HEK293 (cell line): ENCODE results near the gene THSD4.

Source experiments
- CTCF ChIA-PET: fragments of 350-600 bp; formaldehyde crosslinking; extraction: SDS; loops from one replicate; lab custom pipeline; 2021; ENCODE audit warnings: antibody characterized with exemption; lab: Yijun Ruan, JAX
- POLR2A ChIA-PET: fragments of 300-600 bp; formaldehyde crosslinking; extraction: SDS; loops from one replicate; lab custom pipeline; 2020; ENCODE audit warnings: antibody characterized with exemption, inconsistent platforms; lab: Yijun Ruan, JAX
- H3K27ac ChIP-seq: fragments of 200-500 bp; sonication (Bioruptor generic); 2 replicates; pipeline ENCODE4 v1.5.1; 2014; ENCODE audit warnings: low read depth, low read length, control low read depth, inconsistent platforms; ENCODE audit errors: extremely low read depth
- H3K36me3 ChIP-seq, 2 experiments: fragments of 200-500 bp in 1 of 2; sonication (Bioruptor generic) in 1 of 2; 1 replicate in 1 of 2; 2 replicates in 1 of 2; pipeline ENCODE4 v1.5.1; 2014 to 2017; ENCODE audit warnings: inconsistent platforms in 2 of 2, low read length in 2 of 2; ENCODE audit not compliant: control insufficient read depth in 2 of 2, insufficient read depth in 1 of 2
- H3K4me1 ChIP-seq: fragments of 200-500 bp; sonication (Bioruptor generic); 2 replicates; pipeline ENCODE4 v1.5.1; 2014; ENCODE audit warnings: mild to moderate bottlenecking, low read length, inconsistent platforms; ENCODE audit not compliant: control insufficient read depth, insufficient read depth
- H3K4me3 ChIP-seq: 2 replicates; pipeline ENCODE4 v1.5.1; 2011; ENCODE audit warnings: low read depth, mild to moderate bottlenecking, control low read depth, low read length, moderate library complexity
- H3K9me3 ChIP-seq: fragments of 200-500 bp; sonication (Bioruptor generic); 2 replicates; pipeline ENCODE4 v1.5.1; 2014; ENCODE audit warnings: low read depth, low read length, inconsistent platforms; ENCODE audit not compliant: control insufficient read depth, insufficient read depth
- ZFHX2 ChIP-seq: fragments of 450-650 bp; formaldehyde crosslinking; conservative IDR thresholded peaks from 2 replicates; pipeline ENCODE4 v1.5.1; 2016; ENCODE audit warnings: missing biosample characterization, missing genetic modification characterization
- ZNF19 ChIP-seq: fragments of 450-650 bp; formaldehyde crosslinking; IDR thresholded peaks from 2 replicates; pipeline ENCODE4; 2016; ENCODE audit warnings: missing biosample characterization, missing genetic modification characterization, low read depth
- ZNF335 ChIP-seq: fragments of 450-650 bp; formaldehyde crosslinking; conservative IDR thresholded peaks from 2 replicates; pipeline ENCODE4 v1.5.1; 2016; ENCODE audit warnings: missing biosample characterization, missing genetic modification characterization
- ZNF792 ChIP-seq: fragments of 450-650 bp; formaldehyde crosslinking; IDR thresholded peaks from 2 replicates; pipeline ENCODE4 v1.5.1; 2016; ENCODE audit warnings: missing biosample characterization, missing genetic modification characterization
- TF ChIP-seq, protein P1 (sequence below): fragments of 450-650 bp; formaldehyde crosslinking; IDR thresholded peaks from 2 replicates; pipeline ENCODE4 v1.5.1; 2016; ENCODE audit warnings: missing biosample characterization, missing genetic modification characterization, borderline replicate concordance
- TF ChIP-seq, protein P2 (sequence below): fragments of 450-650 bp; formaldehyde crosslinking; IDR thresholded peaks from 2 replicates; pipeline ENCODE4 v1.5.1; 2016; ENCODE audit warnings: missing biosample characterization, missing genetic modification characterization, borderline replicate concordance
- TF ChIP-seq, protein P3 (sequence below): fragments of 450-650 bp; formaldehyde crosslinking; IDR thresholded peaks from 2 replicates; pipeline ENCODE4 v1.5.1; 2016; ENCODE audit warnings: missing biosample characterization, missing genetic modification characterization
- TF ChIP-seq, protein P4 (sequence below): IDR thresholded peaks from 2 replicates; pipeline ENCODE4 v1.6.1; 2011; ENCODE audit warnings: mild to moderate bottlenecking, low read depth, low read length, borderline replicate concordance
- TF ChIP-seq, protein P5 (sequence below): fragments of 450-650 bp; formaldehyde crosslinking; IDR thresholded peaks from 2 replicates; pipeline ENCODE4 v1.5.1; 2016; ENCODE audit warnings: missing biosample characterization, missing genetic modification characterization

Gene THSD4

DNA sequence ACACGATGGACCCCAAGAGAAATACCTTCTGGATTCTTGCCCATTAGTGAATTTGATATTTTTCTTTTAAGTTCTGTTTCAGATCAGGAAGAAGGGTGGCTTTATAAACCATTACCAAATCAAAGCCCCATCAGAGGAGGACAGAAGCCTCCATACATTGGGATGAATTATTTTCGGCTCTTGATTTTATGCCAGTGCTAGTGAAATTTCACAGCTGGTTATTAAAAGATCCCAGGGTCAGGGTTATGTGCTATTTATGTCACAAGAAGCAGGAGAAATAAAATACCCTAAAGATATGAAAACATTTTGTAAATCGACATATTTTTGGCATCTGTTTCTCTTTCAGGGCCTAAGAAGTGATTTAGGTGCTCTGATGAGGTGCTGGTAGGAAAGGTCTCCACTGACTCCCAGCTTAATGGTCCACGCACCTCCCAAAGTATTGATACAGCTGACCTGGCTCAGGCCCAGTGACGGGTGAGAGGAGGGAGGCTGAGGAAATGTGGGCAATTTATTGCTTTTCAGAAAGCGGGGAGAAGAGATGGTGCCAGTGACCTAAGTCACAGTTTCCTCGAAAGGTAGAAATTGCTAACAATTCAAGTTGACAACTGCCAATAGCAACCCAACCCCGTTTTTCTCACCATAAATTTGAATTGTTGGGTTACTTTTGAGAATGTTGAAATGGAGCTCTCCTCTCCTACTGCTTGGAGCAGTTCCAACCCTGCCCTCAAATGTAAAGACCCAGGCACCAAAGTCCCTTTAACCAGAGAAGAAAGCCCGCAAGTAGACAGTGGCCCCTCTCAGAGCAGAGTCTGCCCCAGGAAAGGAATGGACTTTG lies 379.5 kb downstream of the THSD4 start (continued):
- TF ChIP-seq, protein P1, sequence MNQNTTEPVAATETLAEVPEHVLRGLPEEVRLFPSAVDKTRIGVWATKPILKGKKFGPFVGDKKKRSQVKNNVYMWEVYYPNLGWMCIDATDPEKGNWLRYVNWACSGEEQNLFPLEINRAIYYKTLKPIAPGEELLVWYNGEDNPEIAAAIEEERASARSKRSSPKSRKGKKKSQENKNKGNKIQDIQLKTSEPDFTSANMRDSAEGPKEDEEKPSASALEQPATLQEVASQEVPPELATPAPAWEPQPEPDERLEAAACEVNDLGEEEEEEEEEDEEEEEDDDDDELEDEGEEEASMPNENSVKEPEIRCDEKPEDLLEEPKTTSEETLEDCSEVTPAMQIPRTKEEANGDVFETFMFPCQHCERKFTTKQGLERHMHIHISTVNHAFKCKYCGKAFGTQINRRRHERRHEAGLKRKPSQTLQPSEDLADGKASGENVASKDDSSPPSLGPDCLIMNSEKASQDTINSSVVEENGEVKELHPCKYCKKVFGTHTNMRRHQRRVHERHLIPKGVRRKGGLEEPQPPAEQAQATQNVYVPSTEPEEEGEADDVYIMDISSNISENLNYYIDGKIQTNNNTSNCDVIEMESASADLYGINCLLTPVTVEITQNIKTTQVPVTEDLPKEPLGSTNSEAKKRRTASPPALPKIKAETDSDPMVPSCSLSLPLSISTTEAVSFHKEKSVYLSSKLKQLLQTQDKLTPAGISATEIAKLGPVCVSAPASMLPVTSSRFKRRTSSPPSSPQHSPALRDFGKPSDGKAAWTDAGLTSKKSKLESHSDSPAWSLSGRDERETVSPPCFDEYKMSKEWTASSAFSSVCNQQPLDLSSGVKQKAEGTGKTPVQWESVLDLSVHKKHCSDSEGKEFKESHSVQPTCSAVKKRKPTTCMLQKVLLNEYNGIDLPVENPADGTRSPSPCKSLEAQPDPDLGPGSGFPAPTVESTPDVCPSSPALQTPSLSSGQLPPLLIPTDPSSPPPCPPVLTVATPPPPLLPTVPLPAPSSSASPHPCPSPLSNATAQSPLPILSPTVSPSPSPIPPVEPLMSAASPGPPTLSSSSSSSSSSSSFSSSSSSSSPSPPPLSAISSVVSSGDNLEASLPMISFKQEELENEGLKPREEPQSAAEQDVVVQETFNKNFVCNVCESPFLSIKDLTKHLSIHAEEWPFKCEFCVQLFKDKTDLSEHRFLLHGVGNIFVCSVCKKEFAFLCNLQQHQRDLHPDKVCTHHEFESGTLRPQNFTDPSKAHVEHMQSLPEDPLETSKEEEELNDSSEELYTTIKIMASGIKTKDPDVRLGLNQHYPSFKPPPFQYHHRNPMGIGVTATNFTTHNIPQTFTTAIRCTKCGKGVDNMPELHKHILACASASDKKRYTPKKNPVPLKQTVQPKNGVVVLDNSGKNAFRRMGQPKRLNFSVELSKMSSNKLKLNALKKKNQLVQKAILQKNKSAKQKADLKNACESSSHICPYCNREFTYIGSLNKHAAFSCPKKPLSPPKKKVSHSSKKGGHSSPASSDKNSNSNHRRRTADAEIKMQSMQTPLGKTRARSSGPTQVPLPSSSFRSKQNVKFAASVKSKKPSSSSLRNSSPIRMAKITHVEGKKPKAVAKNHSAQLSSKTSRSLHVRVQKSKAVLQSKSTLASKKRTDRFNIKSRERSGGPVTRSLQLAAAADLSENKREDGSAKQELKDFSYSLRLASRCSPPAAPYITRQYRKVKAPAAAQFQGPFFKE (tag by site-specific recombination), result no peak
- TF ChIP-seq, protein P2, sequence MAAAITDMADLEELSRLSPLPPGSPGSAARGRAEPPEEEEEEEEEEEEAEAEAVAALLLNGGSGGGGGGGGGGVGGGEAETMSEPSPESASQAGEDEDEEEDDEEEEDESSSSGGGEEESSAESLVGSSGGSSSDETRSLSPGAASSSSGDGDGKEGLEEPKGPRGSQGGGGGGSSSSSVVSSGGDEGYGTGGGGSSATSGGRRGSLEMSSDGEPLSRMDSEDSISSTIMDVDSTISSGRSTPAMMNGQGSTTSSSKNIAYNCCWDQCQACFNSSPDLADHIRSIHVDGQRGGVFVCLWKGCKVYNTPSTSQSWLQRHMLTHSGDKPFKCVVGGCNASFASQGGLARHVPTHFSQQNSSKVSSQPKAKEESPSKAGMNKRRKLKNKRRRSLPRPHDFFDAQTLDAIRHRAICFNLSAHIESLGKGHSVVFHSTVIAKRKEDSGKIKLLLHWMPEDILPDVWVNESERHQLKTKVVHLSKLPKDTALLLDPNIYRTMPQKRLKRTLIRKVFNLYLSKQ (tag by site-specific recombination), result no peak
- TF ChIP-seq ZNF335 (no peak), ZNF792 (tag by site-specific recombination) (no peak)
- TF ChIP-seq, protein P3, sequence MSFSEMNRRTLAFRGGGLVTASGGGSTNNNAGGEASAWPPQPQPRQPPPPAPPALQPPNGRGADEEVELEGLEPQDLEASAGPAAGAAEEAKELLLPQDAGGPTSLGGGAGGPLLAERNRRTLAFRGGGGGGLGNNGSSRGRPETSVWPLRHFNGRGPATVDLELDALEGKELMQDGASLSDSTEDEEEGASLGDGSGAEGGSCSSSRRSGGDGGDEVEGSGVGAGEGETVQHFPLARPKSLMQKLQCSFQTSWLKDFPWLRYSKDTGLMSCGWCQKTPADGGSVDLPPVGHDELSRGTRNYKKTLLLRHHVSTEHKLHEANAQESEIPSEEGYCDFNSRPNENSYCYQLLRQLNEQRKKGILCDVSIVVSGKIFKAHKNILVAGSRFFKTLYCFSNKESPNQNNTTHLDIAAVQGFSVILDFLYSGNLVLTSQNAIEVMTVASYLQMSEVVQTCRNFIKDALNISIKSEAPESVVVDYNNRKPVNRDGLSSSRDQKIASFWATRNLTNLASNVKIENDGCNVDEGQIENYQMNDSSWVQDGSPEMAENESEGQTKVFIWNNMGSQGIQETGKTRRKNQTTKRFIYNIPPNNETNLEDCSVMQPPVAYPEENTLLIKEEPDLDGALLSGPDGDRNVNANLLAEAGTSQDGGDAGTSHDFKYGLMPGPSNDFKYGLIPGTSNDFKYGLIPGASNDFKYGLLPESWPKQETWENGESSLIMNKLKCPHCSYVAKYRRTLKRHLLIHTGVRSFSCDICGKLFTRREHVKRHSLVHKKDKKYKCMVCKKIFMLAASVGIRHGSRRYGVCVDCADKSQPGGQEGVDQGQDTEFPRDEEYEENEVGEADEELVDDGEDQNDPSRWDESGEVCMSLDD (tag by site-specific recombination), result no peak
- TF ChIP-seq, all 188 proteins: peak for 0

DNA sequence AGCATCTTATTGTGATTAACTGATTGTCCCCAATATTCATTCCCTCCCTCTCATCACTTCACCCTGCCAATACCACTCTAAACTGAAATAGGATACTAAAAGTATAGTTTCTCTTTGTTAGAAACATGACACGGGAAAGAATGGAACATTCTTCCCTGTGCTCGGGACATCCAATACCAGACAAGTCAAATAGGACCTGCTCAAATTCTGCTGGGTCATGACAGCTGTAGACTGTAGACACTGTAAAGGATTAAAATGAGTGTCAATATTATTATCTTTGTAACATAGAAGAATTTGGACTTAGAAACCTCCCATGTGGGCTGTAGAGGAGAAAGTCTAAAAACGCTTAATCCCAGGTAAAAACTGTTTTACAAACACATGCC lies 380.1 kb downstream of the THSD4 start:
- Histone ChIP-seq H3K4me1 (no peaks in the 10 kb centered on the region), H3K9me3 (no peaks in the 10 kb centered on the region; the same call in none of the 2 replicates), H3K4me3 (no peak overlapping the region), H3K27ac (no peak overlapping the region), H3K36me3 (no peaks in the 10 kb centered on the region)
- ChIA-PET POLR2A (no interaction called here), CTCF (interaction anchor here (1.2 kb wide), 1 partner anchor 32 kb away, joined by 4 read pairs; no protein-coding TSS in a partner anchor)
- TF ChIP-seq ZFHX2 (tag by site-specific recombination) (no peak), ZNF19 (tag by site-specific recombination) (no peak)

DNA sequence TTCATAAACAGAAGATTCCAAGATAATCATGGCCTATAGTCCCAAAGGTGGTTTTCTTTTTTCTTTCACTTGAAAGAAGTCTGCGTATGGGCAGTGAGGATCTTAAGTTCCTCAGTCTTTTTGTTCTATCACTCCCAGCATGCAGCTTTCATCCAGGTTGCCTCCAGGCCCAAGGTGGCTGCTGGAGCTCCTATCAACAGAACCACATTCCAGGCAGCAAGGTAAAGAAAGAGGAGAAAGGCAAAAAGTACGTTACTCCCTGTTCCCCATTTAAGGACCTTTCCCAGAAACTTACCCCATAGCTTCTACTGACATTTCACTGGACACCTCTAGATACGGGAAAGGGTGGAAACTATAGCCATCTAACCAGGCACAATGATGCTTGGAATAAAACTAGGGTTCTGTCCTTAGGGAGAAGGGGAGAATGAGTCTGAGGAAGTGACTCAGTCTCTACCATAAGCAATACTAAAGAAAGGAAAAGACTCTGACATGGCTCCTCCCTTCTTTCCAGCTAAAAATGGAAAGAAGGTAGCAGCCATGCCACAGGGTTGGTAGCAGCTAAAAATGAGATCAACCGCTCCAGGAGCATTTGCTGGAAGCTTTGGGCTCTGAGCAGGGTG lies 381.2 kb downstream of the THSD4 start:
- Histone ChIP-seq H3K9me3 (peaks cover 4% of the 10 kb centered on the region), H3K27ac (no peak overlapping the region), H3K36me3 (no peaks in the 10 kb centered on the region)
- CTCF ChIA-PET, result interaction anchor here (0.6 to 1.4 kb wide), 4 partner anchors 12 to 1178 kb away, joined by 3 to 4 read pairs (median 4); no protein-coding TSS in a partner anchor
- POLR2A ChIA-PET, result no interaction called here
- TF ChIP-seq, protein P4, sequence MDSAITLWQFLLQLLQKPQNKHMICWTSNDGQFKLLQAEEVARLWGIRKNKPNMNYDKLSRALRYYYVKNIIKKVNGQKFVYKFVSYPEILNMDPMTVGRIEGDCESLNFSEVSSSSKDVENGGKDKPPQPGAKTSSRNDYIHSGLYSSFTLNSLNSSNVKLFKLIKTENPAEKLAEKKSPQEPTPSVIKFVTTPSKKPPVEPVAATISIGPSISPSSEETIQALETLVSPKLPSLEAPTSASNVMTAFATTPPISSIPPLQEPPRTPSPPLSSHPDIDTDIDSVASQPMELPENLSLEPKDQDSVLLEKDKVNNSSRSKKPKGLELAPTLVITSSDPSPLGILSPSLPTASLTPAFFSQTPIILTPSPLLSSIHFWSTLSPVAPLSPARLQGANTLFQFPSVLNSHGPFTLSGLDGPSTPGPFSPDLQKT, result no peak
- TF ChIP-seq, protein P5, sequence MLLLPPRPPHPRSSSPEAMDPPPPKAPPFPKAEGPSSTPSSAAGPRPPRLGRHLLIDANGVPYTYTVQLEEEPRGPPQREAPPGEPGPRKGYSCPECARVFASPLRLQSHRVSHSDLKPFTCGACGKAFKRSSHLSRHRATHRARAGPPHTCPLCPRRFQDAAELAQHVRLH (tag by site-specific recombination), result 0 out of 2 replicates have a peak, but pooled peaks have one; percentile 49
- TF ChIP-seq, all 188 proteins: peak for 1
- Histone ChIP-seq H3K4me3 (no peak overlapping the region), H3K4me1 (no peaks in the 10 kb centered on the region)
